Measurements from ENCODE around the gene MSX2. TPM values are rescaled to one million over a fixed set of nuclear protein-coding genes. Genes with fewer than 3 reads are reported as not detected.

MSX2 gene
- total RNA-seq, 2 experiments from 2014 or later = not detected

GRCh38 chr5:174699131-174699530, 25.3 kb upstream of the MSX2 start:
- POLR2A ChIA-PET = no interaction called here

GRCh38 chr5:174706997-174707572, 17.3 kb upstream of the MSX2 start:
- H3K27ac Mint-ChIP-seq = no peak overlapping the region
- H3K36me3 Mint-ChIP-seq (ENCODE audit: low read depth) = no peaks in the 10 kb centered on the region
- POLR2A ChIA-PET = no interaction called here
- peaks cover 4% of the 10 kb centered on the region for H3K27me3 Mint-ChIP-seq
- H3K4me1 Mint-ChIP-seq = no peaks in the 10 kb centered on the region
- DNase-seq = no peak
- H3K4me3 Mint-ChIP-seq = no peak overlapping the region
- CTCF ChIA-PET = no interaction called here
- no peaks in the 10 kb centered on the region for H3K9me3 Mint-ChIP-seq

More at GRCh38 chr5:174699131-174699530, 25.3 kb upstream of the MSX2 start:
- Mint-ChIP-seq H3K27me3 (peaks cover 4% of the 10 kb centered on the region), H3K36me3 (ENCODE audit: low read depth) (no peaks in the 10 kb centered on the region), H3K4me3 (no peak overlapping the region), H3K4me1 (no peaks in the 10 kb centered on the region), H3K27ac (no peak overlapping the region), H3K9me3 (no peaks in the 10 kb centered on the region)
- DNase-seq = no peak
- CTCF ChIA-PET = no interaction called here

GRCh38 chr5:174707671-174708070, 16.7 kb upstream of the MSX2 start:
- ChIA-PET POLR2A (no interaction called here), CTCF (no interaction called here)
- no peaks in the 10 kb centered on the region for H3K9me3 Mint-ChIP-seq
- H3K27ac Mint-ChIP-seq = no peak overlapping the region
- no peak for DNase-seq
- H3K27me3 Mint-ChIP-seq = peaks cover 4% of the 10 kb centered on the region
- H3K4me3 Mint-ChIP-seq = no peak overlapping the region
- H3K4me1 Mint-ChIP-seq = no peaks in the 10 kb centered on the region
- H3K36me3 Mint-ChIP-seq (ENCODE audit: low read depth) = no peaks in the 10 kb centered on the region

- Mint-ChIP-seq H3K36me3 (ENCODE audit: low read depth) (no peaks in the 10 kb centered on the region), H3K4me3 (no peak overlapping the region), H3K4me1 (no peaks in the 10 kb centered on the region), H3K9me3 (no peaks in the 10 kb centered on the region), H3K27me3 (peaks cover 4% of the 10 kb centered on the region), H3K27ac (no peak overlapping the region)
- ChIA-PET POLR2A (no interaction called here), CTCF (no interaction called here)
- no peak for DNase-seq
These were observed 15.7 kb upstream of the MSX2 start for GRCh38 chr5:174708476-174709207.

GRCh38 chr5:174714751-174715150, 9.6 kb upstream of the MSX2 start:
- Mint-ChIP-seq H3K27me3 (peaks cover 20% of the 10 kb centered on the region), H3K27ac (no peak overlapping the region), H3K4me3 (no peak overlapping the region), H3K9me3 (no peaks in the 10 kb centered on the region), H3K4me1 (no peaks in the 10 kb centered on the region), H3K36me3 (ENCODE audit: low read depth) (no peaks in the 10 kb centered on the region)
- DNase-seq = no peak
- ChIA-PET CTCF (no interaction called here), POLR2A (no interaction called here)

GRCh38 chr5:174715804-174716203, 8.6 kb upstream of the MSX2 start:
- no peaks in the 10 kb centered on the region for H3K9me3 Mint-ChIP-seq
- CTCF ChIA-PET = no interaction called here
- H3K4me3 Mint-ChIP-seq = no peak overlapping the region
- H3K27me3 Mint-ChIP-seq = peaks cover 30% of the 10 kb centered on the region
- H3K4me1 Mint-ChIP-seq = no peaks in the 10 kb centered on the region
- no peak overlapping the region for H3K27ac Mint-ChIP-seq
- POLR2A ChIA-PET = no interaction called here
- DNase-seq = no peak
- H3K36me3 Mint-ChIP-seq (ENCODE audit: low read depth) = no peaks in the 10 kb centered on the region

- ChIA-PET POLR2A (no interaction called here), CTCF (no interaction called here)
- no peaks in the 10 kb centered on the region for H3K36me3 Mint-ChIP-seq (ENCODE audit: low read depth)
- no peak for DNase-seq
- H3K4me3 Mint-ChIP-seq = no peak overlapping the region
- H3K9me3 Mint-ChIP-seq = no peaks in the 10 kb centered on the region
- no peaks in the 10 kb centered on the region for H3K4me1 Mint-ChIP-seq
- peaks cover 48% of the 10 kb centered on the region for H3K27me3 Mint-ChIP-seq
- H3K27ac Mint-ChIP-seq = no peak overlapping the region
These were observed 6.4 kb upstream of the MSX2 start for GRCh38 chr5:174717826-174718455.

GRCh38 chr5:174718880-174719610, 5.3 kb upstream of the MSX2 start:
- Mint-ChIP-seq H3K4me3 (no peak overlapping the region), H3K36me3 (ENCODE audit: low read depth) (peaks cover 5% of the 10 kb centered on the region), H3K4me1 (peaks cover 2% of the 10 kb centered on the region), H3K27me3 (peaks cover 59% of the 10 kb centered on the region), H3K9me3 (peaks cover 2% of the 10 kb centered on the region), H3K27ac (no peak overlapping the region)
- CTCF ChIA-PET = no interaction called here
- POLR2A ChIA-PET = no interaction called here
- DNase-seq = no peak

- Mint-ChIP-seq H3K9me3 (peaks cover 3% of the 10 kb centered on the region), H3K4me1 (peaks cover 3% of the 10 kb centered on the region), H3K36me3 (ENCODE audit: low read depth) (peaks cover 7% of the 10 kb centered on the region), H3K4me3 (no peak overlapping the region), H3K27me3 (peaks cover 63% of the 10 kb centered on the region), H3K27ac (no peak overlapping the region)
- ChIA-PET CTCF (no interaction called here), POLR2A (no interaction called here)
- DNase-seq = no peak
These were observed 4.4 kb upstream of the MSX2 start for GRCh38 chr5:174719793-174720611.

- ChIA-PET CTCF (no interaction called here), POLR2A (no interaction called here)
- Mint-ChIP-seq H3K36me3 (ENCODE audit: low read depth) (peaks cover 7% of the 10 kb centered on the region), H3K9me3 (peaks cover 3% of the 10 kb centered on the region), H3K27me3 (peaks cover 72% of the 10 kb centered on the region), H3K27ac (no peak overlapping the region), H3K4me1 (peaks cover 3% of the 10 kb centered on the region), H3K4me3 (no peak overlapping the region)
- no peak for DNase-seq
These were observed 3.5 kb upstream of the MSX2 start for GRCh38 chr5:174720612-174721529.

GRCh38 chr5:174721530-174722432, 2.6 kb upstream of the MSX2 start:
- Mint-ChIP-seq H3K27me3 (peaks cover 79% of the 10 kb centered on the region), H3K36me3 (ENCODE audit: low read depth) (peaks cover 7% of the 10 kb centered on the region), H3K9me3 (peaks cover 3% of the 10 kb centered on the region), H3K4me1 (peaks cover 3% of the 10 kb centered on the region), H3K27ac (no peak overlapping the region), H3K4me3 (no peak overlapping the region)
- ChIA-PET POLR2A (no interaction called here), CTCF (no interaction called here)
- DNase-seq = no peak

Measured in activated CD4-positive, alpha-beta memory T cell treated with anti-CD3 and anti-CD28 coated beads, Interleukin-2, amount 10 ng/mL, durations not matched to agents 7 days and 5 days (primary cell).